Activated T-cell treated with anti-CD3 and anti-CD28 coated beads for 24 hours (primary cell): ENCODE measurements around the gene PIM1.
A peak's percentile ranks its signal among the peaks of the same experiment; 100 is the strongest.
"Not testable (repeated sequence)": the region's sequence is repeated elsewhere in the genome, so short reads cannot be mapped to it uniquely, and the experiment has no call there.

Experiments used
- DNase-seq: peaks from one replicate; pipeline ENCODE4 v3.0.0-alpha.2; 2020; ENCODE audit warnings: low read depth

The PIM1 gene

DNA sequence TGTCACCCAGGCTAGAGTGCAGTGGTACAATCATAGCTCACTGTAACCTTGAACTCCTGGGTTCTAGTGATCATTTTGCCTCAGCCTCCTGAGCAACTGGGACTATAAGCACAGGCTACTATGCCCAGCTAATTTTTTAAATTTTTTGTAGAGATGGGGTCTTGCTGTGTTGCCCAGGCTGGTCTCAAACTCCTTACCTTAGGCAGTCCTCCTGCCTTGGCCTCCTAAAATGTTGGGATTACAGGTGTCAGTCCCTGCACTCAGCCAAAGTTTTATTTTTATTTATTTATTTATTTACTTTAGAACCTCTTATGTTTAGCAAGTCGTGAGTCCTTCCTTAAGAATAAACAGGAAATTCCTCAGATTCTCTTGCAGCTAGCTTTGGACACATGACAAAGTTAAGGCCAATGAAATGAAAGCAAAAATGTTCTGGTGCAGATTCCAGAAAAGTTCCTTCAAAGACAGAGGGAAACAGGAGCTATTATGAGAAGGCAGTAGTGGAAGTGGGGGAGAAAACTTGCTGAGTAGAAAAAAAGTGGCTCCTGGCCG is 19.1 kb downstream of the PIM1 start:
- no peak for DNase-seq

DNA sequence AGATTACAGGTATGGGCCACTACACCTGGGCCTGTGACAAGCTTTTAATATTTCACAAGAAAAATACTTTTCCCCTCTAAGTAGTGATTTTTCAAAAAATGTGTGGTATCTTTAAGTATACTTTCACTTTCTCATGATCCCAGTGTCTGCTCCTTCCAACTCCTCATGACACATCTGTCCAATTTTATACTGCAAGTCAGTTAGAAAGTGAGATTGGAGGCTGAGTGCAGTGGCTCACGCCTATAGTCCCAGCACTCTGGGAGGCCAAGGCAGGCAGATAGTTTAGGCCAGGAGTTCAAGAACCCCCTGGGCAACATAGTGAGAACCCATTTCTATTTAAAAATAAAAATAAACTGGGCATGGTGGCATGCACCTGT is 20.2 kb downstream of the PIM1 start:
- DNase-seq: no peak

DNA sequence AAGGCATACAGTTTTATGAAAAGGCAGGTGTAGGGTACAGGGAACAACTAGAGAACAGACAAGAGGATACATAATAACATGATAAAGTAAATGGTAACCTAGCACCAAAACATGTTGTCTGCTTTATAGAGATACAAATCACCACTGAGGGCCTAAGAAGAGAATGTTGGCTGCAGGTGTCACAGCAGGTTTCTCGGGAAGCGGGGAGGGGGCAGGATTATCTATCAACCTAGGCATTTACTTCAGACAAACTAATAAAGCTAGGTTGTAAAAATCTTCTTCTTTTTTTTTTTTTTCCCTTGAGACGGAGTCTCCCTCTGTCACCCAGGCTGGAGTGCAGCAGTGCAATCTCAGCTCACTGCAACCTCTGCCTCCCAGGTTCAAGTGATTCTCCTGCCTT is 22.7 kb downstream of the PIM1 start:
- DNase-seq: no peak

DNA sequence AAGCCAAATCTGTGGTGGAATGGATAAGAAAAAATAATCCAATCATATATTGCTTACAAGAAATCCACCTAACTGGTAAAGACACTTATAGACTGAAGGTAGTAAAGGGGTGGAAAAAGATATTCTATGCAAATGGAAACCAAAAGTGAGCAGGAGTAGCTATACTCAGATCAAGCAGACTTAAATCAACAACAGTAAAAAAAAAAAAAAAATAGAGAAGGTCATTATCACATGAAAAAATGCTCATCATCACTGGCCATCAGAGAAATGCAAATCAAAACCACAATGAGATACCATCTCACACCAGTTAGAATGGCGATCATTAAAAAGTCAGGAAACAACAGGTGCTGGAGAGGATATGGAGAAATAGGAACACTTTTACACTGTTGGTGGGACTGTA is 24.9 kb downstream of the PIM1 start:
- not testable (repeated sequence) for DNase-seq

DNA sequence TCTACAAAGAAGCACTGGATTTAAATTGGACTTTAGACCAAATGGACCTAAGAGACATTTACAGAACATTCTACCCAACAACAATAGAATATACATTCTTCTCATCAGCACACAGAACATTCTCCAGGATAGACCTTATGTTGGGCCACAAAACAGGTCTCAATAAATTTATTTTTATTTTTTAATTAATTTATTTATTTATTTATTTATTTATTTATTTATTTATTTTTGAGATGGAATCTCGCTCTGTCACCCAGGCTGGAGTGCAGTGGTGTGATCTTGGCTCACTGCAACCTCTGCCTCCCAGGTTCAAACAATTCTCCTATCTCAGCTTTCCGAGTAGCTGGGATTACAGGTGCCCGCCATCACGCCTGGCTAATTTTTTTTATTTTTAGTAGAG is 26.5 kb downstream of the PIM1 start:
- not testable (repeated sequence) for DNase-seq

DNA sequence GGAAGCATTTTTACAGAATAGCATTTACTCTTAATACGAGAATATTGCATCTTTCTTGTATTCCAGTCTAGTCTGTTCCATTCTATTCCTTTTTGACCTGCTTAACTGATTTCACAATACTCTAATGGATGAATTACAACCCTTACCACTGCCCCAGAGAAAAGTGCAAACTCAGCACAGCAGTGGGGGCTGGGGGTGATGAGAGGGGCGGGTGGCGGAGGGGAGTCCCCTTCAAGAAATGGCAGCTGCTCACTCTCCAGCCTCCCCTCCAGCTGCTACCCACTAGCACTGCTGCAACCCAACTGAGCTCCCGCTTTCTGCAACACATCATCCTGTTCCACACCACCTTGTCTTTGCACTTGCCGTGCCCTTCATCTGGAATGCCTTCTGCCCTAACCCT is 30.1 kb downstream of the PIM1 start:
- no peak for DNase-seq

DNA sequence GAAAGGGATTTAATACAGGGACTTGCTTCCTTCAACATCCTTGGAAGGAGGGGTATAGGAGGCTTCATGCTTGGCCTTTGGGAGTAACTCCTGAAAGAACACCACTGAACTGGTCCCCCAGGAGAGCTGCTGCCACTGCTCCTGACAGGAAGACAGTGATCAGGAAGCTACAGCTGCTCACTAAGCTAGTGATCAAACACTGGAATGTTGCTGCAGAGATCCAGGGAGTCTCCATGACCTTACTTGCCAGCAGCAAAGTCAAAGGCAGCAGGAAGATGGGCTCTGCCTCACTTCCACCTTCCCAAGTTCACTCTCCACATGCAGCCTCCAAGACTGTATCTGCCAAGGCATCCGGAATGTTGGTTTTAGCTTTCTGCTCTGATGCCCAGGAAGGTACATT is 31.8 kb downstream of the PIM1 start:
- no peak for DNase-seq

DNA sequence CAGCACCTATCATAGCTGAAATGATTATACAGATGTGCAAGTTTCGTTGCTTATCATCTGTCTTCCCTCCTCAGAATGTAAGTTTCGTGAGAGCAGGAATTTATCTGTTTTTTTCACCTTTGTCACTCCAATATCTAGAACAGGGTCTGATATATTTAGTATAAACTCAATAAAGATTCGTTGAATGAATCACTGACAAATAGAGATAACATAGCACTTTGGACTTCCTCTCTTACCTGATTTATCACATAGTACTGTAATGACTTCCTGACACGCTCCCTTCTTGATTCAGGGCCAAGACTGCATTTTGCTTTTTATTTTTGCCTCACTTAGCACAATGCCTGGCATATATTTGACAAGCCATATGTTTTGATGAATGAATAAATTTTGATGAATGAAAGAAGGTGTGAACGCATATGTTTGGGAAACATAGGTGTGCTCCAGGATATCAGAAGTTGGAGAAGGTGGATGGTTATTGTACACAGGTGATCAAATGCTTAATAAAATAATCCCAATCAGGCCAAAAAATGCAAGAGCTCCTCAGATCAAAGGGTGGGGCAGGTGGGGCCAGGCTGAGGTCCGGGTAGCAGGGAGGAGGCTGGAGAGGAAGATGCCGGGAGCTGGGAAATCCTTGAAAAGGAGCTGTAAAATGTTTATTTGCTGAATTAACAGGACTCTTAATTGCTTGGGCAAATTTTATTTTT is 33.0 kb downstream of the PIM1 start:
- DNase-seq: no peak

DNA sequence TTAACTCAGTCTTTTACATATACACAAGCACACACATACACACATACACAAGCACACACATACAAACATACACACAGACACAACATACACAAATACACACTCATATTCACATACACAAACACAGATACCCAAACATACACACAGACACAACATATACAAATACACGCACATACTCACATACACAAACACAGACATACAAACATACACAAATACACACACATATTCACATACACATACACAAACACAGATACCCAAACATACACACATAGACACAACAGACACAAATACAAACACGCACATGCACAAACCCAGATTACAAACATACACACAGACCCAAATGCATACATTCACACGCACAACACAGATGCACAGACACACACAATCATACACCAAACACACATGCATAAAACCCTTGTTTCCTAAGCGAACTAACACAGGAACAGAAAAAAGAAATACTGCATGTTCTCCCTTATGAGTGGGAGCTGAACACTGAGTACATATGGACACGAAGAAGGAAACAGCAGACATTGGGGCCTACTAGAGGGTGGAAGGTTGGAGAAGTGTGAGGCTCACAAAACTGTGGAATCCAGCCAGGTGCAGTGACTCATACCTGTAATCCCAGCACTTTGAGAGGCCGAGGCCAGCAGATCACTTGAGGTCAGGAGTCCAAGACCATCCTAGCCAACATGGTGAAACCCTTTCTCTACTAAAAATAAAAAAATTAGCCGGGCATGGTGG is 34.2 kb downstream of the PIM1 start:
- no peak for DNase-seq

DNA sequence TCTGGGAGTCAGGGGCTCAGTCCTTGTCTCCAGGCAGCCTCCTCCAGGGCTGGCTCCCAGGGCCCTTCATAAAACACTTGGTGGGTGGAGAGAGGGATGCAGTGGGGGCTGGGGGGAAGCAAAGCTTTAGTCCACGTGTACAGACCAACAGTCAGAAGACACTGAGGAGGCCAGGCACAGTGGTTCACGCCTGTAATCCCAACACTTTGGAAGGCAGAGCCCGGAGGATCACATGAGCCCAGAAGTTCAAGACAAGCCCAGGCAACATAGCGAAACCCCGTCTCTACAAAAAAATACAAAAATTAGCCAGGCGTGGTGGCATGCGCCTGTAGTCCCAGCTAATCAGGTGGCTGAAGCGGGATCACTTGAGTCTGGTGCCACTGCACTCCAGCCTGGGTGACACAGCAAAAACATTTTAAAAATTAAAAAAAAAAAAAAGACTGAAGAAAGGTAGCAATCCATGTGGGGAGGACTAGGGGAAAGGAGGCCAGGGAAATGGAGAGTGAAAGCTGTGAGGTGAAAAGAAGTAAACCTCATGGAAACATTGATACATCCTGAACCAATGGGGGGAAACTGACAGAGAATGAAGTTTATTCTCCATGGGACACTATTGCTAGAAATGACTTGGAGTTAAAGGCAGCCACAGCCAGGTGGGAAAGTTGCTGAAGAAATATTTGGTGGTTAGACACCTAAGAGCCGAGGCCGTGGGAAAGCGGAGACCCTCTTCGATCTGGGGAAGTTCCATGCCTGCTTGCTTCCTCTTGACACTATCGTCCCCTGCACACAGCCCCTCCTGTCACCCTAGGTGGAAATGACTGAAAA is 35.4 kb downstream of the PIM1 start:
- DNase-seq: no peak

DNA sequence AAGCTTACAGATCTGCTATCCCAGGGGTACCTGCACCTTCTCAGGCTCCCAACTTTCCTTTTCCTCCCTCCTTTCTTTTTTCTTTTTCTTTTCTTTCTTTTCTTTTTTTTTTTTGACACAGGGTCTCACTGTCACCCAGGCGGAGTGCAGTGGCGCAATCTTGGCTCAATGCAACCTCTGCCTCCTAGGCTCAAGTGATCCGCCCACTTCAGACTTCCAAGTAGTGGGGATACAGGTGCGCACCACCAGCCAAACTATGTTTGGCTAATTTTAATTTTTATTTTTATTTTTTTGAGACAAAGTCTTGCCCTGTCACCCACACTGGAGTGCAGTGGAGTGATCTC is 36.0 kb downstream of the PIM1 start:
- DNase-seq: no peak

DNA sequence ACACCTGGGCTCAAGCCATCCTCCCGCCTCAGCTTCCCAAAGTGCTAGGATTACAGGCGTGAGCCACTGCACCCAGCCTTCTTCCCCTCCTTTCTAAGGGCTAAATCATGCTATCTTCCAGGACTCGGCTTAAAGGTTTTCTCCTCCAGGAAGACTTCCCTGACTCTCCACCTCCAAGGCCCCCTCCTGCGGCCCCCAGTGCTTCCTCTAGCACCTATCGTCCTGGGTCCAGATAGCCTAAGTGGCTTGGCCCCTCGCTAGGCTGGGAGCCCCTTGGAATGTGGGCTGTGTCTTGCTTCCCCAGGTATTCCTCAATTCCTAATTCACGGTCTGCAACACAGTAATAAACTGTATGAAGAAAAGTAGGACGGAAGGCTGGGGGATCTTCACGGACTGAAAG is 36.7 kb downstream of the PIM1 start:
- no peak for DNase-seq

DNA sequence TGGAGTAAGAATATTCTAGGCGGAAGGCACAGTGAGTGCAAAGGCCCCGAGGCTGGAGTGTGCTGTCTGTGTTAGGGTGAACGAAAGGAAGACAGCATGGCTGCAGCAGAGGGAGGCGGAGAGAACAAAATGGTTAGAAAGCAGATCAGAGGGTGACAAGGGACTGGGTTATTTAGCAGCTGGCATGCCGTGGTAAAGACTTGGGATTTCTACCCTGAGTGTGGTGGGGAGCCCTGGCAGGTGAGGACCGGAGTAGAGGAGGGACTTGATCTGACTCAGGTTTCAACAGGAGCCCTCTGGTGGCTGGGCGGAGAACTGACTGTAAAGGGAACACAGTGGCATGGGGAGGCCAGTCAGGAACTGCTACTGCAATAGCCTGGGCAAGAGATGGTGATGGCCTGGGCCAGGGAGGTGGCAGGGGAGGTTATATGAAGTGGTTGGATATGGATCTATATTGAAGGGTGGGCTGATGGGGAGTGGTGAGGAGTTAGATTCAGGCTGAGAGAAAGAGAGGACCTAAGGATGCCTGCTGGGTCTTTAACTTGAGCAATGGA is 38.0 kb downstream of the PIM1 start:
- peak; percentile 82 for DNase-seq

DNA sequence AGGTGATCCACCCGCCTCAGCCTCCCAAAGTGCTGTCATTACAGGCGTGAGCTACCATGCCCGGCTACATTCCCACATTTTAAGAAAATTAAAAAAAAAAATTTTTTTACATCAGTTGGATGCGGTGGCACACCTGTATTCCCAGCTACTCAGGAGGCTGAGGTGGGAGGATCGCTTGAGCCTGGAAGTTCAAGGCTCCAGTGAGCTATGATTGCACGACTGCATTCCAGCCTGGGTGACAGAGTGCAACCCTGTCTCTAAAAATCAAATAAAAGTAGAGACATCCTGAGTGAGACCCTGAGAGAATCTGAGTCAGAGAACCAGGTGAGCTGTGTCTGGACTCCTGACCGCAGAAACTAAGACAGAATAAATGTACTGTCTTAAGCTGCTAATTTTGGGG is 38.8 kb downstream of the PIM1 start:
- DNase-seq: no peak

DNA sequence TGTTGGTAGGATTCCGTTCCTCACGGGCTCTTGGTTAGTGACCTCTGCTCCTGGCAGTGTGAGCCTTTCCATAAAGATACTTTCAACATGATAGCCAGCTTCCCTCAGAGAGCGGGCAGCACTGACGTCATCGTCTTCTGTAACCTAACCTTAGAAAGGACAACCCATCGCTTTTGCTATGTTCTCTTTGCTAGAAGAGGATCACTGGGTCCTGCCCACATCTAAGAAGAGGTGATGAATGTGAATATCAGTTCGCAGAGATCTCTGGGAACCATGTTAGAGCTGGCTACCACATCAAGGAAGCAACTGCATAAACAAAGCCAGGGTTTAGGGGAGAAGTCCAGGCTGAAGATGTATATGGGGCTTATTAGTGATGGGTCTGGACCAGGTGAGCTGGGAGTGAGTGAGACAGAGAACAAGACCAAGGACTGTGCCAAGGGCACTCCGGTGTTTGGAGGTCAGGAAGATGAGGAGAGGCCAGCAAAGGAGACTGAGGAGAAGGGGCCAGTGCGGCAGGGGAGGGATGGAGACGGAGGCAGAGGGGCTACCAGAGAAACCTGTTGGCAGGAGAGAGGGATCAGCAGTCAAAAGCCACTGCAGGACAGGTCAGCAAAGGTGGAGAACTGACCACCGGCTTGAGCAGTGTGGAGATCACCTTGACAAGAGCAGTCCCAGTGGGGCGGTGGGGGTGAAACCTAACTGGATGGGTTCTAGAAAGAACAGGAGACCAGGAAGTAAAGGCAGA is 39.7 kb downstream of the PIM1 start:
- DNase-seq: no peak

DNA sequence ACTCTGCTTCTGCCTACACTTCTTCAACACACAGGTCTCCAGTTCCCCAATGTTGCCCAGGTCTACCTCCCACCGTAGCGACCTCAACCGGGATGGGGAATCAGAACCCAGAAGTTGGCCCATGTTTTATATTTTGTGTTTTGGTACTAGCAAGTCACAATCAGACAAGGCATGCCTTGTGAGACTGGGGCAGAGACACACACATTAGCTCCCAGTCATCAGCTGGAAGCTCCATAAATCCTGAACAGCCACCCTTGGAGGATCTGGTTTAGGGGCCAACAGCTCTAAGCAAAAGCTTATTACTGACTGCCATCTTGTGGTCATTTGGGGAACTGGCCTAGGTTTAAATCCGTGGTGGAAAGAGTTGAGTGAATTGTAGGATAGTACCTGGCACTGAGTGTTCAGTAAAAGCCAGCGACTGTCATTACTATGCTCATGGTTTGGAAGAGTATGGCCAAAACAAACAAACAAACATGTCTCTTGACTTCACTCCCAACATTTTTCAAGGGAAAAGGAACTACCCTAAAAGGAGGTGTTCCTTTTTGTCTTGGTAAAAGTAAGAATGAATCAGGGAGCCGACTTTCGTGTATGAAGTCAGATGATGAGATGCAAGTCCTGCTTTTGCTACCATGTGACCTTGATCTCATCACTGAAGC is 40.5 kb downstream of the PIM1 start:
- DNase-seq: peak; percentile 74

DNA sequence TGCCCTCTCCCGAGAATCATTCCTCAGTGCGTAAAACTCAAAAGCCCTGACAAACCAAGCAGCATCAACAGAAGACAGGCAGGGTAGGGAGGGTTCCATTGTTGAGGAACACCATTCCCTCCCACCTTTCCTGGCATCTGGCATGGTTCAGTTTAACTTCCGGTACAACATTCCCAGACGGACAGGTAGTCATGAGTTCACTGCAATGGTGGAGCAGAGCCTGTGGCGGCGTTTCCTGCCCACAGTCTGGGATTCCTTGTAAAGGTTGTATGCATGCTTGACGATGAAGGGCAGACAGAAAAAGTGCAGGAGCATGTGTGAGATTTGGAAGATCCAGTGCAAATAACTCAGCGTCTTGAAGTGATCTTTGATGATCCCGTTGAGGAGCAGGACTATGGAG is 42.3 kb downstream of the PIM1 start:
- no peak for DNase-seq

DNA sequence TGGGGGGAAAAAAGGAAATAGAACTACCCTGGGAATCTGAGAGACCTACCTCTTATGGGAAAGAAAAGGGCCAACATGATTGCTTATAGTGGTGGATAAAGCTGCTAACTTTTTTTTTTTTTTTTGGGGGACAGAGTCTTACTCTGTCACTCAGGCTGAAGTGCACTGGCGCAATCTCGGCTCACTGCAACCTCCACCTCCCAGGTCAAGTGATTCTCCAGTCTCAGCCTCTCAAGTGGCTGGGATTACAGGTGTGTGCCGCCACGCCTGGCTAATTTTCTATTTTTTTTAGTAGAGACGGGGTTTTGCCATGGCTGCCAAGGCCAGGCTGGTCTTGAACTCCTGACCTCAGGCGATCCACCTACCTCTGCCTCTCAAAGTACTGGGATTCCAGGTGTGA is 48.1 kb downstream of the PIM1 start:
- no peak for DNase-seq

DNA sequence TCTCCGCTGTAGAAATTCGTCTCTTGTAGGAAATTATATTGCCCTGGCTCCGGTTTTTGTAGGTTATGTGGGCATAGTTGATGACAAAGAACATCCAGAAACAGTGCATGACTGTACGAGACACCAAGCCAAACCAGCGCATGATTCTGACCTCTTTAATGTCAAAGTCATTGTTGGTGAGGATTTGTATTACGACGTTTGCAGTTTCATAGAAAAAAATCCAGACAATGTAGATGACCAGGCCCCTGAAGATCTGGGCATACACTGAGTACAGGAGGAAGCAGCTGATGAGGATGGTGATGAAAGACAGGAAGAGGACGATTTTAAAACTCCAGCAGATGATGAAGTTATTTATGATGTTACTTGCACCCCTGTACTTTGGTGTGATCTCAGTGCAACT is 48.6 kb downstream of the PIM1 start:
- DNase-seq: no peak

DNA sequence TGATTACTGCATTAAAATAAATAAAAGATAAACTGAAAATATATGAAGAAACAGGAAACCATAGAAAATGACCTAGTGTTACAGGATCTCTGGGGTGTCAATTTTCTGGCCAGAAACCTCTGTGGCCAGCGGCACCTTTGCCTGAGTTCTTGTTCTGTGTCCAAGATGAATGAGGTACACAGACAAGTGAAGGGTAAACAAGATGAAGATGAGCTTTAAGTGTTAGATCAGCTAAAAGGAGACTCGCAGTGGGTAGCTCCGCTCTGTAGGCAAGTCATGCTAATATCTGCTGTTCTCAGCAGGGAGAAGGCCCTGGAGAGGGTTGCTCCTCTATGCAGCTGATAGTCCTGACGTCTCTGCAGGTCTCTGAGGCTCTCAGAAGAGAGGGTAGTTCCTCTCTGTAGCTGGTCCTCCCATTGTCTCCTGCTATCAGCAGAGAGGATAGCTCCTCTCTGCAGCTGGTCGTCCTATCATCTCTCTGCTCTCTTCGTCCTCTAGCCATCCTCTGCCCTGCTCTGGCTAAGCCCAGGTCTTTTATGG is 51.7 kb downstream of the PIM1 start:
- DNase-seq: no peak
